GM18868 (cell line): ENCODE results near the gene FUBP3.

ENCODE experiments used
- ATAC-seq: cut with Tn5 transposase; IDR thresholded peaks from one replicate; pipeline ENCODE4 v1.9.1; 2021; ENCODE audit warnings: mild to moderate bottlenecking, moderate library complexity; ENCODE audit not compliant: unreplicated experiment

The FUBP3 gene, protein sequence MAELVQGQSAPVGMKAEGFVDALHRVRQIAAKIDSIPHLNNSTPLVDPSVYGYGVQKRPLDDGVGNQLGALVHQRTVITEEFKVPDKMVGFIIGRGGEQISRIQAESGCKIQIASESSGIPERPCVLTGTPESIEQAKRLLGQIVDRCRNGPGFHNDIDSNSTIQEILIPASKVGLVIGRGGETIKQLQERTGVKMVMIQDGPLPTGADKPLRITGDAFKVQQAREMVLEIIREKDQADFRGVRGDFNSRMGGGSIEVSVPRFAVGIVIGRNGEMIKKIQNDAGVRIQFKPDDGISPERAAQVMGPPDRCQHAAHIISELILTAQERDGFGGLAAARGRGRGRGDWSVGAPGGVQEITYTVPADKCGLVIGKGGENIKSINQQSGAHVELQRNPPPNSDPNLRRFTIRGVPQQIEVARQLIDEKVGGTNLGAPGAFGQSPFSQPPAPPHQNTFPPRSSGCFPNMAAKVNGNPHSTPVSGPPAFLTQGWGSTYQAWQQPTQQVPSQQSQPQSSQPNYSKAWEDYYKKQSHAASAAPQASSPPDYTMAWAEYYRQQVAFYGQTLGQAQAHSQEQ

GRCh38 chr9:130578865-130579737, at the start of gene FUBP3:
Gene FUBP3, plus strand, starts transcription at chr9:130579577. Its CDS starts 104 bp downstream, at chr9:130579681.
- peak; percentile 85 for ATAC-seq

GRCh38 chr9:130530938-130531337, 48.4 kb upstream of the FUBP3 start:
- ATAC-seq = no peak

- ATAC-seq = no peak
Measured at GRCh38 chr9:130531670-130532069, 47.7 kb upstream of the FUBP3 start.

GRCh38 chr9:130532426-130533080, 46.8 kb upstream of the FUBP3 start:
- ATAC-seq = no peak

- ATAC-seq = no peak
Measured at GRCh38 chr9:130535818-130536521, 43.4 kb upstream of the FUBP3 start.

- ATAC-seq = no peak
Measured at GRCh38 chr9:130536701-130537107, 42.7 kb upstream of the FUBP3 start.

GRCh38 chr9:130537346-130538050, 41.9 kb upstream of the FUBP3 start:
- no peak for ATAC-seq

DNA sequence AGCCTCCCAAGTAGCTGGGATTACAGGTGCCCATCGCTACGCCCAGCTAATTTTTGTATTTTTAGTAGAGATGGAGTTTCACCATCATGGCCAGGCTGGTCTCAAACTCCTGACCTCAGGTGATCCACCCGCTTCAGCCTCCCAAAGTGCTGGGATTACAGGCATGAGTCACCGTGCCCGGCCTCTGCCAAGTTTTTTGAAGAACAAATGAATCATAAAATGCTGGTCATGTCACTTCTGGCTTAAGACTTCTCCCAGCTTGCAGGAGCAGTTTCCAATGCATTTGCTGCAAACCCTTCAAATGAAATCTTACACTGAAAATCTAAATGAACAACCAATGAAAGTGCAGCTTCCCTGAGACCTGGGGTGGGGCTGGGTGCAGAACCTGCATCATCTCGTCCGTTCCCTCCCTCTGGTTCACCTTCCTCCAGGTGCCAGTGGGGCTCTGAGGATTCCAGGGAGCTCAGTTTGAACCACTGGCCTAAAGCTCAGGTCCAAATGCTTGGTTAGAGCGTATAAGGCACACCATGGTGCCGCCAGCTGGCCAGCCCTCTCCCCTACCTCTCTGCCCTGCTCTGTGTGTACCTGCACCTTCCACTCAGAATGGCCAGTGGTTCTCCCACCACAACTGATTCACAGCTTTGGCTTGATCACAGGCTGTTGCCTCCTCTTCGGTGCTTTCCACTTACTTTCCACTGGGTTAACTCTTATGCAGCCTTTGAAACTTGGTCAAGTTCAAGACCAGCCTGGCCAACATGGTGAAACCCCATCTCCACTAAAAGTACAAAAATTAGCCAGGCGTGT, 39.8 kb upstream of the FUBP3 start:
- no peak for ATAC-seq

- no peak for ATAC-seq
Measured at GRCh38 chr9:130541533-130541932, 37.8 kb upstream of the FUBP3 start.

DNA sequence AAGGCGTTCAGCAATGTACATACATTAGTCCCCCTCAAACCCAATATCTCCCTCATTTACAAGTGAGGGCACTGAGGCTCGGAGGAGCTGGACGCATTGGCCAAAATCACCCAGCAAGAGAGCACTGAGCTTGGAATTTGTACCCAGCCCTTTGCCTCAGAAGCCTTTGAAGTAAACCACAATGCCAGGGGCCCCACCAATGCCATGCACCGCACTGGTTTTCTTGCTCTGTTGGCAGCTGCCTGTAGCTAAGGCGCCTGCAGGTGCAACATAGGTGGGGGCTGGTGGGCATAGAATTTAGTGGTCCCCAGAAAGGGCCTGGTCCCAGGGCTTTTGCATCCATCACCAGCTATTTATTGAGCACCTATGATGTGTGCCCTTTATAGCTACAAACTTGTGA, 37.3 kb upstream of the FUBP3 start:
- ATAC-seq = no peak

DNA sequence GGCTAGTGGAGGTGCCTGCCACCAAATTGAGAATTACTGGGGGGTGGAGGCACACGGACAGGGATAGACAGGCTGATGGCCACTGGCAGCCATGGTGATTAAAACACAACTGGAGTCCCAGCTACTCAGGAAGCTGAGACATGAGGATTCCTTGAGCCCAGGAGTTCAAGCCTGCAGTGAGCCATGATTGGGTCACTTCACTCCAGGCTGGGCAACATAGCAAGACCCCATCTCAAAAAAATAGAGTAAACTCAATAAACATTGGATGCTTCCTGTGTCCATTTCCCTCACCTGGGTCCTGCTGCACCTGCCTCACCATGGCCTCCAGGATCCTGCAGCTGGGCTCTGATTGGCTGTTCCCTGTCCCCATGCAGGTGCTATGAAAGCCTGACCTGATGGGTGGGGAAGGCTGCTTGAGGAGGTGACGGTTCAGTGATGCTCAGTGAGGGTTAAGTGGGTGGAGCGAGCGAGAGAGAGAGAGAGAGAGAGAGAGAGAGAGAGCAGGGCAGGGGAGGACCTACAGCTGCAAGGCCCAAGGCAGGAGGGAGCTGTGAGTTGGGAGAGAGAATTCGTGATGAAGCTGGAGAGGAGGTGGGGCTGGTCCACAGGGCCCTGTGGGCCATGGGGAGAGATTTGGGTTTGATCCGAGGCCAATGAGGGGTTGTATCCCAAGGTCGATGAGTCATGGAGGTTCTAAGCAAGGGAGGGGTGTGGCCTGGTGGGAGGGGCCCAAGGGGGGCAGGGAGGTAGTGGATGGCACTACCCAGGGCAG, 36.7 kb upstream of the FUBP3 start:
- ATAC-seq = no peak

GRCh38 chr9:130543368-130543767, 36.0 kb upstream of the FUBP3 start:
- ATAC-seq = no peak

GRCh38 chr9:130543859-130544258, 35.5 kb upstream of the FUBP3 start:
- ATAC-seq = no peak

- ATAC-seq = no peak
Measured at GRCh38 chr9:130544364-130544763, 35.0 kb upstream of the FUBP3 start.

GRCh38 chr9:130548103-130548502, 31.3 kb upstream of the FUBP3 start:
- no peak for ATAC-seq

- ATAC-seq = no peak
Measured at GRCh38 chr9:130549093-130549735, 30.2 kb upstream of the FUBP3 start.

- ATAC-seq = no peak
Measured at GRCh38 chr9:130554606-130555005, 24.8 kb upstream of the FUBP3 start.

- ATAC-seq = no peak
Measured at GRCh38 chr9:130555061-130555460, 24.3 kb upstream of the FUBP3 start.
